GM18517 (cell line): ENCODE results near the gene TSTD2.
A peak's percentile ranks its signal among the peaks of the same experiment; 100 is the strongest.

Experiments
- ATAC-seq: cut with Tn5 transposase; IDR thresholded peaks from one replicate; pipeline ENCODE4 v1.9.1; 2021; ENCODE audit warnings: mild to moderate bottlenecking, moderate library complexity; ENCODE audit not compliant: unreplicated experiment

The TSTD2 gene

DNA sequence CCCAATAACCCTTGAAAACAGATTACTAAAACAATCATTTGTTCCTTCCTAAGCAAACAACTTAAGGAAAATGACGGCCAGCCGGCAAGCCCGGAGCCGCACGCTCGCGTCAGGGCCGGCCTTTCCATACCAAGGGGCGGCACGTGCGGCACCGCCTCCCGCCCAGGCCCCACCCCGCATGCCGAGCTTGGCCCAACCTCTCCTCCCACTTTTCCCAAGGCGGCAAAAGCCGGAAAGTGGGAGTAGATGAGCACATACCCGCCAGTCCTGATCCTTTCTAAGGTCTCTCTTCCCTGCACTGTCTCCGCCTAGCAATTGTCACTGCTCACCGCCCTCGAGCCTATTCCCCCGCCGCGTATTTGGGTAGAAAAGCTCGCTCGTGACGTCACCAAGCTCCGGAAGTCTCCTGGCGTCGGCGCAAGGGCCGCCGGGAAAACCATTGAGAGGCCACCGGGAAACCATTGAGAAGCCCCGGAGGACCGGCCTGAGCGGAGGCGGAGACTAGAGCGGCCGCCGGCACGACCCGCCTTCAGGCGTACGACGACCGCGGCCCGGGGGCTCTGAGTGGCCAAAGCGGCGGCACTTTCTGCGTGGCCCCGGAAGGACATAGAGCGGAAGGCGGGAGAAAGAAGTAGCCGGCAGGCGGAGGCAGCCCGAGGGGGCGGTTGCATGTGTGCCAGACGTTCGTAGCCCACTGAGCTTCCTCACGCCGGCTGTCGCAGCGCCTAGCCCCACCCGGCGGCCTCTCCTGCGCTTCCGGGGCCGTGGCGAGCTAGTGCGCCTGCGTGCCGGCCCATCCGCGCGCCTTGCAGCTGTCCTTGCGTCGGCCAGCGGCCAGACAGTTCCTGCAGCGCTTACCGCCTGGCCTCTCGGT, at the start of gene TSTD2, which contains the start of gene NCBP1:
TSS of gene TSTD2 (minus strand) at position 384 of the 874 bp plus-strand sequence. CDS start 5,806 bp downstream, outside the sequence.
TSS of gene NCBP1 (plus strand) at position 837 of the 874 bp plus-strand sequence. CDS start 61 bp downstream, outside the sequence.
- ATAC-seq = peak; percentile 86

DNA sequence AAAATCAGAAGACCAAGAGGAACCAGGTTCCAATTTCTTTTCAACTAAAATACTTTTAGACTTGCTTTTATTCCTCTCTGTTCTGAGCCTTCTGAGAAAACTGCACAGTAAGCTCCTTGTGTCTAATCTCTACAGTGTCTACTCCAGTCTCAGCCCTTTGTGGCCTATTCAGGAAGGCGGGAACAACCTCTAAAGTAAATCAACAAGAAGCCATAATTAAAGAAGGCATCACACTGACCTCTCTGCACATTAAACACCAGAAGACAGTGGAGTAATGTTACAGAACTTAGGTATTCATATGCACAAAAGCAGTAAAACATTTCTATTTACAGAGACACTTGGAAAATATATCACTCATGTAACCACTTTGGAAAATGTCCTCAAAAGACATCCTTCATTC, 49.1 kb upstream of the TSTD2 start:
- ATAC-seq = no peak

DNA sequence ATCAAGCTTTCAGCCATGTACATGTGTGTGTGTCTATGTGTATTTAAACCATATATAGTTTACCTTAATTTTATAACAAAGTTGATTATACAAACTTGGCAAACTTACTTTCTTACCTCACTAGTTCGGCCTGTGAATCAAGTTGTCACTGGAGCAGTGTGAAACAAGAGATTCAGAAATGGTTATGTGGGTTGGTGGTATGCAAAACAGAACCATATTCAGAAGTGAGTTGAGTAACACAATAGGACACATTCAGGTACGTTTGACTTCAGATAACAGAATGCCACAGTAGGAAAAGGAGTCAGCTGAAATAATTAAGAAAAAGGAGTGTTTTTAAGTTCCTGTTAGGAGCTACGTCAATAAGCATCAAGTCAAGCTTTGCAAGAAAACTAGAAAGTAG, 42.5 kb upstream of the TSTD2 start:
- no peak for ATAC-seq

DNA sequence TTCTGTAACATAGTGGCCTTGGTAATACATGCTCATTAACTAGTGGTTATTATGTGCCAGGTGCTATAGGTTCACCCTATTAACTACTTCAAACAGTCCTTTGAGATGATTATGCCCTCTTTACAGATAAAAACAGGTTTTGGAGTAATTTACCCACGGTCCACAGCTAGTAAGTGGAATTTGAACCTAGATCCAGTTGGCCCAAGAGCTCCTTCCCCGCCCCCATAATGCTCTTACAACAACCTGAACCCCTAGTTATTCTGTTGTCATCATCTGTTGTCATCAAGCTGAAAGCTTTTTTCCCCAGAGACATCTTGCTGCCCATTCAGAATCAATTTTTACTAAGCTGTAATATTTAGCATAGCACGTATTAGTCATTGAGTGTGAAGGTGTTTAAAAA, 40.8 kb upstream of the TSTD2 start:
- no peak for ATAC-seq

DNA sequence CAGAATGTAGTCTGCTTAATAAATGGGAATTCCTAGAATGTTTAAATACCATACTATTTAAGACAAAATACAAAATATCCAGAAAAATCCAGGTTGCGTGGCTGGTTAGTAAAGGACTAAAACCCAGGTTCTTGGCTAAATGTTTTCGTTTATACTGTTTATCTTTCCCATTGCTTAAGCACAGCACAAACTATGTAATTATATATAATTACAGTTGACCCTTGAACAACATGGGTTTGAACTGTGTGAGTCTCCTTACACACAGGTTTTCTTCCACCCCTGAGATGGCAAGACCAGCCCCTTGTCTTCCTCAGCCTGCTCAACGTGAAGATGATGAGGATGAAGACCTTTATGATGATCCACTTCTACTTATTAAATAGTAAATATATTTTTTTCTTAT, 39.2 kb upstream of the TSTD2 start:
- no peak for ATAC-seq

DNA sequence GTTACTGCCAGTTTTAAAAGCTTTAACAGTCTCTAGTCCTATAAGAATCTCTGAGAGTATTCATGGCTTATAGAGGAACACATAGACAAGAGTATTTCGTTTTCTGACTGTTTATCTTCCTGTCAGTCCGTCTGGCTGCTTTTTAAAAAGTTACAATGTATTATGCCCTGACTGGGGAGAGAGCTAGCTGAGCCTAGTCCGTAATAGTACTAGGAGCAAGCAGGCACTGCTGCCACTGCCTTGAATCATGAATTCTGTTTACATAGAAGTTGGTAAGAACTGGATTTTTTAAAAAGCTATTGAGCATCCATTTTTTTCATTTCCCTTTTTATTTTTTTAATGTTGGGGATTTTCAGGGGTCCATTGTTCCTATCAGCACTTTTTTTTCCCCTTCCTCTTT, 37.4 kb upstream of the TSTD2 start:
- no peak for ATAC-seq

DNA sequence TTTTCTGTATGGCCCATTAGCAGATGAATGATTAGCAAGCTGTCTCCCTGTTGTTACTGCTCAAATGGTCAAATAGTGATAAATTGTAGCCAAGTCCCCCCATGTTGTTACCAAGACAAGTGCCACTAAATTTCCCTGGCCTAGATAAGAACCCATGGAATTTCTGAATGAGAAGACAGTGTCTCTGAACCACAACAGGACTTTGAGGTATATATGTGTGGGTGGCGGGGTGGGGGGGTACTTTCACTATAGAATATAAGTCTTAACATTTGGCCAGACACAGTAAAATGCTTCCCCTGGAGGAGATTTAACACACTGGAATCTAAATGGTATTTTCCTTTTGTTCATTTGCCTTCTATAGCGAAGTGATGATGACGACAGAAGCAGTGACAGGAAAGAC, 35.3 kb upstream of the TSTD2 start:
- no peak for ATAC-seq

DNA sequence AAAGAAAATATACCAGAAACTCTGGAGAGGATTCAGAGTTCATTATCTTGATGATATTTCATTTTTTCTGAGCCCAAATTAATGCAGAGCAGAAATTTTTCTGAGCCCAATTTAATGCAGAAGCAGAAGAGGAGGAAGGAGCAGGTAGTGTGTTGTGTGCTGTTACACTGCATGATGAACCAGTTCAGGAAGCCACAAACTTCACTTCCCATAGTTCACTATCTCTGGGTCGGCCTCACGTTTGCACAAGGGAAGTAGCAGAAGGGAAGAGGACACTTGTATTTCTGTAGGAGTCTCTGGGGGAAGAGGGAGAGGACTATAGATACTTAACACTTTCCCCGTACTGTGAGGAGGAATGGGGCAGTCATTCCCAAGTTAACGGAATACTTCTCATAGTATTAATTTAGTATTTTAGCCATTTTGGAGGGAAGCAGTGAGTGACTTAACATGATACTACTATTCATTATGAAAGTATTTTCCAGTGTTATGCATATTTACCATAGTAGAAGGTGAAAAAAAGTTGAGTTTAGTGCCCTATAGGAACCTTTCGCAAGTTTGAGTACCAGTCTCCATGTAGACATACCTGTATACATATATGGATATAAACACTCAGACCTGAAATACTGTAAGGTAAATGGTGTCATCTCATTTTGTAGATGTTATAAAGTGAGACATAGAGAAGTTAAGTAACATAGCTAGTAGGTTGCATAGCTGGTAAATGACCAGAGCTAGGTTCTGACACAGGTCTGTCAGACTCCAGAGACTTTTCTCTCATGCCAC, 33.9 kb upstream of the TSTD2 start:
- no peak for ATAC-seq

DNA sequence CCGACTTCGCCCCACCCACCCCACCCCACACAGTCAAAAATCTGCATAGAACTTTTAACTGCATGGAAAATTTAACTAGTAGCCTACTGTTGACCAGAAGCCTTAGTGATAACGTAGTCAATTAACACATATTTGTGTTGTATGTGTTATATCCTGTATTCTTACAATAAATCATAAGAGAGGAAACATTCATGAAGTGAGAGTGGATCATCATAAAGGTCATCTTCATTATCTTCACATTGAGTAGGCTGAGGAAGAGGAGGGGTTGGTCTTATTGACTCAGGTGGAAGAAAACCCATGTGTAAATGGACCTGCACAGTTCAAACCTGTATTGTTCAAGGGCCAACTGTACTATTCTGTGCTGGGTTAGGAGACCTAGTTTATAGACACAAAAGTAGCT, 32.6 kb upstream of the TSTD2 start:
- no peak for ATAC-seq

DNA sequence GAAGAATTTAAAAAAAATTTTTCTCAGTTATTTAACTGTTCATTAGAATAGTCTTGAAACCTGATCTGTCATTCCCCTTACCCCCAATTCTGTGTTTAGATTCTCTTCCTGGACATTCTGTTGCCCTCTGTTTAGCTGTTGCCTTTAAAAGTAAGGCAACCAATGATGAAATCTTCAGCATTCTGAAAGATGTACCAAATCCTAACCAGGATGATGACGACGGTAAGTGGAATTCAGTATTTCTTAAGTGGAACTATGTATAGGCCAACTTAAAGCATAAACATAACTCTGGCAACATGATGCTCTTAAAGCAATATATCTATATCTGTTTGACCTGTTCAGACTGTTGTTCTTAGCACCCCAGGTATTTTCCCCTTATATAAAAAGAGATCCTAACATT, 27.7 kb upstream of the TSTD2 start:
- ATAC-seq = no peak

DNA sequence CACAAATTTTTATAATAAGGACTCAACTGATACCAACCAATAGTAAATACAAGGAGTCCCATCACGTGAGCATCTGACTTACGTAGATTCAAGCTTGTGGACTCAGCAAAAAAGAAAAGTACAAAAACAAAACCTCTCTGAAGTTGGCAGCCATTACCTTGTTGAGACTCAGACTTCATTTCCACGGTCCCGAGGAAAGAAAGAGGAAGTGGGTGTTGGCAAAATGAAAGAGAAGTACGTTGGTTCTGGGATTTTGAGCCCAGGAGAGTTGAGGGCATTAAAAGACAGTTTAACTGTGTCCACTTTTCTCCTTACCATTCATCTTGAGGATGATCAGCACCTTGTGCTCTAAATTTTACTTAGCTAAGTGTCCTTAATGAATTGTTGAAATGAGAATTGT, 27.2 kb upstream of the TSTD2 start:
- no peak for ATAC-seq

DNA sequence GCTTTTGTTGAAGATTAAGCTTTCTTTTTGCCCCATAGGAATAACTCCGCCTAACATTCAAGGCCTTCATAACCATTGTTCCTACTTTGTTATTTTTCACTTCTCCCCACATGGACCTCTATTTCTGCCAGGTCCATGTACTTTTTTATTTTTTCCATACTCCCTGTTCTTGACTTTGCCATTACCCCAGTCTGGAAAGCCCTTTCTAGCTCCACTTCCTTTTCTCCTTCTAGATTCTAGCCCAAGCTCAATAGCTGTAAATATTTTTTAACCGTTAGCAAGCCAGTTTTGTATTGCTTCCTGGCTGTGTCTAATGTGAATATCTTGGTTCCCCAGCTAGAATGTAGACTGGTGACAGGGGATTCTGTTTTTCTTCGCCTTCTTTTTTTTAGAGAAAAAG, 26.6 kb upstream of the TSTD2 start:
- ATAC-seq = no peak

DNA sequence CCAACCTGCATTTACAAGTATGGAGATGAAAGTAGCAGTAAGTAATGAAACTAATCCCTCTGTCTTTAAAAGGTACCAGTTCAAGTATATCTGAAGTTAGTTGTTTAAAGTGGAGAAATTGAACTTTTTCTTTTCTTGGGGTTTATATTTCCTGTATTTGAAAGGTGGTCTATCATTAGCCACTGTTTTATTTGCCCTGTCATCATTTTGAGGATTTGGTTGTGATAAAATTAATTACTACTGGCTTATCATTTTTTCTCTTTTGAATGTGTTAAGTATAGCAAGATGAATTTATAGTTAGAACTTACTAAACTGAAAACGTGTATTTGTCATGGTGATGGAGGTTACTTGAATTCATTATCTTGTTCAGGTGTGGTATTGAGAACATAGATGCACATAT, 25.5 kb upstream of the TSTD2 start:
- ATAC-seq = no peak

DNA sequence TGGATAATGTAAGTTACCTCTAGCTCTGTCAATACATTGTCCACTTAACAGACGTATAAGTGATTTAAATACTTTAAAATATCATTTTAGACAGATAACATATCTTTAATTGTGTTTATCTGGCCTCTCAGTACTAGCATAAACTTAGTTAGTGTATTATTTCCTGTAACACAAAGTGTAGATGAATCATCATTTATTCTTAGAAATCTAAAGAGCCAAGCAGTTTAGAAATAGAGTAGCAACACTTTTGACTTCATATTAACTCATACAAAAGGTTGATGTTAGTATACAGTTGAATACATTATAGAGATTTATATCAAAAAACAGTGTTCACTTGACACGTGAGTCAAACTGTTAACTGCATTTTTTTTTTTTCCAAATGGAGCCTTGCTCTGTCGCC, 18.5 kb upstream of the TSTD2 start:
- no peak for ATAC-seq

DNA sequence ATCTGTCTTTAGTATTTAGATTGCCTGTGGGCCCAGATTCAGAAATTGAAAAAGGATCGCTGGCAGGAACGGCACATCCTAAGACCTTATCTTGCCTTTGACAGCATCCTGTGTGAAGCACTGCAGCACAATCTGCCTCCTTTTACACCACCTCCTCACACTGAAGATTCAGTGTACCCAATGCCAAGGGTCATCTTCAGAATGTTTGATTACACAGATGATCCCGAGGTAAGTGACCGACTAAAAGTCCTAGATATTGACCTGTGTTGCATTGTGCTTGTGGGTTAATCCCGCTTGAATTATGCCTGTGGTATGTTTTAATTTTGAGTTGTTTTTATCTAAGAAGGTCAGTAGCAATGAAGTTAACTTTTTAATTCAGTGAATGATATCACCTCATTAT, 14.8 kb upstream of the TSTD2 start:
- no peak for ATAC-seq

DNA sequence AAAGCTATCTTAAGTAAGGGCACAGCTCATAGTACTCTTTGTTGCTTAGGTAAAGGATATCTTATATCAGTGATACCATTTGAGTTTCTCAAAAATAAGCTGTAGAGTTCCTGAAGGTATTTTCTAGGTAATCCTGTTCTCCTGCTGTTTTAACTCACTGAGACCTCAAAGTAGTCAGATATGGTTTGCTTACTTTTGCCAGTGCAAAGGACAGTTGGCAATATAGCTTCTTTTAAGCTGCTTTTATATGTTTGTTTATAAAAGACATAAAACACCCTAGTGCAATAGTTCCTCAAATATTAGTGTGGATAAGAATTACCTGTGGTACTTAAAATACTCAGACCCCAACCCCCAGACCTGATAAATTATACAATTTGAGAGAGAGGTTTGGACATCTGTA, 12.6 kb upstream of the TSTD2 start:
- ATAC-seq = no peak

DNA sequence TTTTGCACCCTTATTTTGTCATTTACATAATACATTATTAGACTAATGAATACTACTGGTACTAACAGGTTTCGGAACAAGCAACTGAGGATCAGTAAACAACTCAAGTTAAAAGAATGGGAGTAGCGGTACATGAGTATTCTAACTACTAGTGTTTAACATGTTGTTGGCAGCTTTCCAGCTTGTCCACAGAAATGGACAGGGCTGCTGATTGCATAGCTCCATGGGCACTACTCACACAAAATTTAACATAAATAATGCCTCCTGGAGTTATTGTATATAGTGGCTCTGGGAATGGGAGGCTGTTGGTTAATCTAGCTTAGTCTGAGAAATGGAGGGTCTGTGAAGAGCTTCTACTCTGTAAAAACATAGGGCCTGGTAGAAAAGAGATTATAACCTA, 7.2 kb upstream of the TSTD2 start:
- no peak for ATAC-seq

DNA sequence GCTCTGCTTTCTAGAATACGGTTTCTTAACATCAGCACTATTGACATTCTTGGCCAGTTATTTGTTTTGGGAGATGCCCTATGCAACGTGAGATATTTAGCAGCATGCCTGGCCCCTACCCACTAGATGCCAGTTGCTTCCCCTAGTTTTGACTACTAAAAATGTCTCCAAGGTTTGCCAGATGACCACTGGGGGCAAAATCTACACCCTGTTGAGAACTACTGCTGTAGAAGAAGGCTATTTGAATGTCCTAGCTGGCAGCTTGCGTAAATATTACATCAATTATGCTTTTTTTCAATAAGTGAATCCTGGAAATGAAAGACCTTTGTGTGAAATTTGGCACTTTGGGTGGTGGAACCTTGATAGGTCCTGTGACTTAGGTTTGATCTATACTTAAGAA, 5.5 kb upstream of the TSTD2 start:
- ATAC-seq = no peak

DNA sequence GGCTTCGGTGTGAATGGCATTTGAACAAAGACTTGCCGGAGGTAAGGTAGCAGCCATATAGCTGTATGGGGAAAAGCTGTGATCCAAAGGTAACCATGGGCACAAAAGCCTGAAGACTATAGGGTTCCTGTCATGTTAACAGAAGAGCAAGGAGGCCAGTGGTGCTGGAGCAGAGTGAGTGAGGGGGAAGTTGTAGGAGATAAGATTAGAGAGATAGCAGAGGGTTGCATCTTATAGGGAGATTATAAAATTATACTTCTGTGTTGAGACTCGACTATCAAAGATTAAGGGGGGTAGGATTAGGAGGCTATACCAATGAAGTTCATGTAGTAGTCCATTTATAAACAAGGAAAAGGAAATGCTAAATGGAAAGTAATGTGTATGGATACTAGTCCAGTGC, 3.7 kb upstream of the TSTD2 start:
- ATAC-seq = no peak

DNA sequence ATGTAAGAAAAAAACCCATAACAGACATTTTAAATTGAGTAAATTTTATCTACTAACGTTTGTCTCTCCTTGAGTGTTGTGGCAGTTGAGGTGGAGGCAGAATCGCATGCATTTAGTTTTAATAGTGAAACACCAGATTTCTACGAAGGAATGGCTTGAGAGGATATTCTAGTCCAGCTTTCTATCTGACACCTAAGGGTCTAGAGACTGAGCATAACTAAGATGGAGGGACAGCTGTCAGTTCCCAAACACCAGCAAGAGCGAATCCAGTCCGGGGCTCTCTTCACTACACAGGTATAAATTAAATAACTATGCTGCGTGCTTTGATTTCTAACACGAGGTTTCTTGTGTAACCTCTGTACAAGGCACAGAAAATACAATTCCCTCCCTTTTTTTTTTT, 1.9 kb upstream of the TSTD2 start:
- ATAC-seq = no peak

DNA sequence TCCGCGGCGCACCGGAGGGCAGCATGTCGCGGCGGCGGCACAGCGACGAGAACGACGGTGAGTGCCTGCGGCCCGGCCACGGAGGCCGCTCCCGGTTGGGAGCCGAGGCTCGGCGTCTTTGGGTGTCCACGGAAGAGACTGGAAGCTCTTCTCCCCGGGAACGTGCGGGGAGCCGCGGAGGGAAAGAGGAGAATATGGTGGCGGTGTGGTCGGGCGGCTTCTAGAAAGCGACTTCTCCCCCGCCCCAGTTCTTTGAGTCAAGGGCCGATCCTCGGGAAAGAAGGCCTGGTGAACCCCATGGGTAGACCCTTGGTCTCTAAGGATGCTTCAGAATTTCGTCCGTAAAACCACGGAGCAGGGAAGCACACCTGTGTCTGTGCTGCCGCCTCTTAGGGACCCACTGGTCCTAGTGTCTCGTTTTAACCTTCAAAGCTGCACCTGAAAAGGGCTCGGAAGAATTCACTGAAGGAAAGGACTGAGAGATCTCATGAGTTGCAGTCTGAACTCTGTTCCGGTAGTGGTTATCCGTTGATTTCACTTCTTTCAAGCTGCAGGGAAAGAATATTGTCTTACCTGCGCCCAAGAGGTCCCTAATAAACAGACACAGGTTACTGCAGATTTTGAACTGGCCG, 807 bp upstream of the TSTD2 start:
- peak; percentile 10 for ATAC-seq
